Heart left ventricle (tissue), 13 donors: ENCODE results near the gene CIP2A.

Source experiments
- CTCF ChIP-seq, 12 donors: fragments of 200-600 bp; sonication (generic) in 4 of 12; IDR thresholded peaks; one replicate each; pipeline versions ENCODE4 v1.5.0 to v1.8.0; 2018 to 2022; ENCODE audit warnings: antibody characterized with exemption in 12 of 12, mild to moderate bottlenecking in 5 of 12
- POLR2A ChIP-seq, 2 donors: fragments of 450-650 bp; IDR thresholded peaks; one replicate each; pipeline ENCODE4 v1.6.1; 2017; ENCODE audit warnings: antibody characterized with exemption in 2 of 2, mild to moderate bottlenecking in 2 of 2, moderate library complexity in 2 of 2
- donor health status: ischemic (EF 13 %, LVEDD 7.1; RV severe dilation, severe dysfunction).
- donor health status: DM: no; HTN: yes; CAD: no.
- donor health status: DM: no; HTN: no; CAD: no.
- donor health status: ischemic (EF 25% LVEDD 6.9; RV normal size, moderate dysfunction).
- donor health status: ischemic (EF 25% LVEDD 5.7; RV mildly dilated, moderate dysfunction).
- donor health status: ischemic (EF 35%, LVEDD 5.7; RV mildly dilated, moderate dysfunction).
- donor health status: nonischemic (EF 11% LVEDD 7.7; RV severe dilation, severe dysfunction).
- donor health status: DM: yes; HTN: yes; CAD: no.
- donor health status: PGD.
- donor health status: ischemic (EF 29% LVEDD 5.4; RV normal size, mild dysfunction).
- donor health status: nonischemic (EF 23%, LVEDD 6.1; RV moderate dilation, normal function).

DNA sequence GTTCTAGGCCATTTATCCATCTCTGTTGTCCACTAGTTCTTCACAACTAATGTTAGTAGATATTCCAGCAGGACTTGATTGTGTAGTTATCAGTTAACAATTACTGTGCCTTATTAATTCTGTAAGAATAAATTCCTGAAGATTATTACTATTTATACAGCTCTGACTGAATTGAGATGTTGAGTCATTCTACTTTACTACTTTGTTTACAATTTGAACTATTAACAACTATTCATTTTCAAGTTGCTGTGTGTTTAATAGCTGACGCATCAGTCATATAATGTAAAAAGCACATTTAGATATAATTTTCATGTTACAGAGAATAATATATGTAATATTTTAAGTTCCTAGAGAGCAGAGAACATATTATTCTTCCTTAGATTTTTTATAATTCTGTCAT, 21.4 kb upstream of the CIP2A start:
- TF ChIP-seq CTCF (IDR thresholded peaks at IDR 0.05) (no peak), POLR2A (IDR thresholded peaks at IDR 0.05) (no peak)
